Activated B cell treated with CpG ODN at 0.5 μM for 24 hours (primary cell): ENCODE measurements around the gene PALD1. TPM values are rescaled to one million over a fixed set of nuclear protein-coding genes. Genes with fewer than 3 reads are reported as not detected.

Experiments
- ATAC-seq: fragments of 200-7000 bp; cut with Tn5 transposase; one replicate; pipeline ENCODE4 v1.10.0; 2021; ENCODE audit warnings: low read depth, mild to moderate bottlenecking, moderate library complexity
- CTCF ChIA-PET: fragments of 350-600 bp; sonication (Branson Sonifier 250); formaldehyde crosslinking; loops from one replicate; lab custom pipeline; 2021; ENCODE audit warnings: antibody characterized with exemption; lab: Charles Lee
- POLR2A ChIA-PET: fragments of 350-600 bp; sonication (Branson Sonifier 250); formaldehyde crosslinking; loops from one replicate; lab custom pipeline; 2021; ENCODE audit warnings: antibody characterized with exemption; lab: Charles Lee
- DNase-seq: peaks from one replicate; pipeline ENCODE4 v3.0.0; 2022
- H3K27ac Mint-ChIP-seq: one replicate; pipeline ENCODE4 v1.8.0; 2020; ENCODE audit warnings: mixed read lengths
- H3K27me3 Mint-ChIP-seq: one replicate; pipeline ENCODE4 v1.8.0; 2021; ENCODE audit warnings: mixed read lengths
- H3K36me3 Mint-ChIP-seq: one replicate; pipeline ENCODE4 v1.8.0; 2021; ENCODE audit warnings: low read depth, mixed read lengths
- H3K4me1 Mint-ChIP-seq: one replicate; pipeline ENCODE4 v1.8.0; 2021; ENCODE audit warnings: mixed read lengths
- H3K4me3 Mint-ChIP-seq: one replicate; pipeline ENCODE4 v1.8.0; 2020; ENCODE audit warnings: mild to moderate bottlenecking, mixed read lengths
- H3K9me3 Mint-ChIP-seq: one replicate; pipeline ENCODE4 v1.8.0; 2020; ENCODE audit warnings: mixed read lengths
- CTCF ChIP-seq: fragments of 200-600 bp; IDR thresholded peaks from one replicate; pipeline ENCODE4 v1.8.0; 2022; ENCODE audit warnings: antibody characterized with exemption, mild to moderate bottlenecking
- intact Hi-C: fragments of 100-400 bp; cut with micrococcal nuclease; formaldehyde crosslinking; loops from one replicate; pipeline ENCODE4 v1.15.1; 2024
- total RNA-seq: library from RNA; stranded (reverse); gene quantifications from 2 replicates; pipeline ENCODE4 v1.2.3, GENCODE V29; 2022

PALD1 gene
- total RNA-seq, 1 donor from 2014 or later: 3.3 TPM

GRCh38 chr10:70568781-70569495, 90.4 kb downstream of the PALD1 start:
- Mint-ChIP-seq H3K27ac (no peak overlapping the region), H3K9me3 (no peaks in the 10 kb centered on the region), H3K27me3 (no peaks in the 10 kb centered on the region), H3K4me3 (no peak overlapping the region), H3K4me1 (peaks cover 5% of the 10 kb centered on the region), H3K36me3 (peaks cover 10% of the 10 kb centered on the region)
- ATAC-seq (no peak), DNase-seq (no peak)
- ChIA-PET POLR2A (no interaction called here), CTCF (no interaction called here)
- no peak for TF ChIP-seq CTCF
- intact Hi-C loops: no loop called here

- CTCF ChIA-PET: no interaction called here
- H3K27ac Mint-ChIP-seq: no peak overlapping the region
- ATAC-seq (no peak), DNase-seq (no peak)
- no peak overlapping the region for H3K4me3 Mint-ChIP-seq
- no peaks in the 10 kb centered on the region for H3K9me3 Mint-ChIP-seq
- POLR2A ChIA-PET: no interaction called here
- H3K36me3 Mint-ChIP-seq: peaks cover 10% of the 10 kb centered on the region
- H3K27me3 Mint-ChIP-seq: no peaks in the 10 kb centered on the region
- peaks cover 16% of the 10 kb centered on the region for H3K4me1 Mint-ChIP-seq
- no peak for TF ChIP-seq CTCF
- intact Hi-C loops: no loop called here
These were observed 92.7 kb downstream of the PALD1 start for GRCh38 chr10:70571236-70571635.

- intact Hi-C loops: no loop called here
- peaks cover 22% of the 10 kb centered on the region for H3K4me1 Mint-ChIP-seq
- peaks cover 10% of the 10 kb centered on the region for H3K36me3 Mint-ChIP-seq
- H3K27me3 Mint-ChIP-seq: no peaks in the 10 kb centered on the region
- ATAC-seq (no peak), DNase-seq (no peak)
- no peaks in the 10 kb centered on the region for H3K9me3 Mint-ChIP-seq
- ChIA-PET CTCF (no interaction called here), POLR2A (no interaction called here)
- no peak overlapping the region for H3K27ac Mint-ChIP-seq
- H3K4me3 Mint-ChIP-seq: no peak overlapping the region
- no peak for TF ChIP-seq CTCF
These were observed 93.3 kb downstream of the PALD1 start for GRCh38 chr10:70571636-70572439.

GRCh38 chr10:70573599-70574506, 95.3 kb downstream of the PALD1 start:
- no peak for TF ChIP-seq CTCF
- no peak overlapping the region for H3K27ac Mint-ChIP-seq
- ChIA-PET CTCF (no interaction called here), POLR2A (no interaction called here)
- no peak overlapping the region for H3K4me3 Mint-ChIP-seq
- DNase-seq (no peak), ATAC-seq (no peak)
- H3K27me3 Mint-ChIP-seq: no peaks in the 10 kb centered on the region
- H3K36me3 Mint-ChIP-seq: peaks cover 5% of the 10 kb centered on the region
- intact Hi-C loops: no loop called here
- no peaks in the 10 kb centered on the region for H3K9me3 Mint-ChIP-seq
- H3K4me1 Mint-ChIP-seq: peaks cover 42% of the 10 kb centered on the region
